ENCODE results near the gene ADAMTSL5.
A peak's percentile ranks its signal among the peaks of the same experiment; 100 is the strongest.
"Not testable (repeated sequence)": the region's sequence is repeated elsewhere in the genome, so short reads cannot be mapped to it uniquely, and the experiment has no call there.

ADAMTSL5 gene

GRCh38 chr19:1529430-1529816 is 16.6 kb upstream of the ADAMTSL5 start:
- DNase-seq: no peak

GRCh38 chr19:1528596-1529429 is 16.0 kb upstream of the ADAMTSL5 start:
- no peak for DNase-seq

DNA sequence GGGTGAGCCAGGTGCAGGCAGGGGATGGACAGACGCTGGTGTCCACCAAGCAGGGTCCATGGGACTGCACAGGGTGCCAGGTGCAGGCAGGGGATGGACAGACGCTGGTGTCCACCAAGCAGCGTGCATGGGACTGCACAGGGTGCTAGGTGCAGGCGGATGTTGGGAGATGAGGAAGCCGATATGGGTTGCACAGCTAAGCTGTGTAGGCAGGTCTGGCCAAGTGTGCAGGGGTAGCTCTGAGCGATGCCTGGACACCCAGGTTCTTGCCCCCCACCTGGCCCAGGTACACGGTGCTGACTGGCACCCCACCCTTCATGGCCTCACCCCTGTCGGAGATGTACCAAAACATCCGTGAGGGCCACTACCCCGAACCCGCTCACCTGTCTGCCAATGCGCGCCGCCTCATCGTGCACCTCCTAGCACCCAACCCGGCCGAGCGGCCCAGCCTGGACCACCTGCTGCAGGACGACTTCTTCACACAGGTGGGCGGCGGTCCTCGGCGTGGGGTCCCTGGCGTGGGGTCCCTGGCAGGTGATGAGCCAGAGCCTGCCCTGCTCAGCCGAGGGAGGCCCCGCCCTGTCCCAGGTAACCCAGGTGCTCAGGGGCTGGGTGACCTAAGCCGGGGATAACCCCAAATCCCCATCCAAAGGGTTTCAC is 15.0 kb upstream of the ADAMTSL5 start:
- DNase-seq: no peak

DNA sequence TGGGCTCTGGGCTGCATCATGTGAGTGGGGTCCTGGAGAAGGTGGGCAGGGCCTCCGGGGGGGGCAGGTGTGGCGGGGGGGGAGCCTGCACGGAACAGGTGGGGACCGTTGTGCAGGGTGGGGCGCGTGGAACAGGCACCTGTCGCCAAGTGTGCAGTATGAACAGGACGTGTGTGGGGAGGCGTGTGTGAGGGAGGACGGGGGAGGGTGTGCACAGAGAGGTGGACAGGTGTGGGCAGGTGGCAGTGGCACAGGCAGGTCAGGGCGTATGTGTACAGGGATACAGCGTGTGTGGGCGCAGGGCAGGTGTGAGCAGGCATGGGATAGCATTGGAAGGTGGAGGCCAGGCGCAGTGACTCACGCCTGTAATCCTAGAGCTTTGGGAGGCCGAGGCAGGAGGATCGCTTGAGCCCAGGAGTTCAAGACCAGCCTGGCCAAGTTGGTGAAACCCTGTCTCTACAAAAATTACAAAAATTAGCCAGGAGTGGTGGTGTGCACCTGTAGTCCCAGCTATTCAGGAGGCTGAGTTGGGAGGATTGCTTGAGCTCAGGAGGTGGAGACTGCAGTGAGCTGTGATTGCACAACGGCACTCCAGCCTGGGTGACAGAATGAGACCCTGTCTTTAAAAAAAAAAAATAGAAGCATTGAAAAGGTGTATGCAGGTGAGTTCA is 14.3 kb upstream of the ADAMTSL5 start:
- DNase-seq: no peak

GRCh38 chr19:1526066-1526778 is 13.4 kb upstream of the ADAMTSL5 start:
- no peak for DNase-seq

DNA sequence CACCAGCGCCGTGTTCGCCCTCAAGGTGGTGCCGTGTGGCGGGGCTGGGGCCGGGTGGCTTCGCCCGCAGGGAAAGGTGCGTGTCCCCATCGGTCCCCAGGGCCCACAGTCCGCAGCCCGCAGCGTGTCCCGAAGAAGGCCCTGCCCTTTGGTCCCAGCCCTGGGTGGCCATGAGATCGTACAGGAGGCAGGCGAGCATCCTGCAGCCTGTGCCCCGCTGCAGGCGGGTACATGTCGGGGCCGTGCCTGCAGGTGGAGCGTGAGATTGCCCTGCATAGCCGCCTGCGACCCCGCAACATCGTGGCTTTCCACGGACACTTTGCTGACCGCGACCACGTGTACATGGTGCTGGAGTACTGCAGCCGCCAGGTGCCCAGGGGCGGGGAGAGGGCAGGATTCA is 12.5 kb upstream of the ADAMTSL5 start:
- DNase-seq: no peak

- DNase-seq: no peak
Observed at GRCh38 chr19:1524972-1525325, 12.1 kb upstream of the ADAMTSL5 start.

DNA sequence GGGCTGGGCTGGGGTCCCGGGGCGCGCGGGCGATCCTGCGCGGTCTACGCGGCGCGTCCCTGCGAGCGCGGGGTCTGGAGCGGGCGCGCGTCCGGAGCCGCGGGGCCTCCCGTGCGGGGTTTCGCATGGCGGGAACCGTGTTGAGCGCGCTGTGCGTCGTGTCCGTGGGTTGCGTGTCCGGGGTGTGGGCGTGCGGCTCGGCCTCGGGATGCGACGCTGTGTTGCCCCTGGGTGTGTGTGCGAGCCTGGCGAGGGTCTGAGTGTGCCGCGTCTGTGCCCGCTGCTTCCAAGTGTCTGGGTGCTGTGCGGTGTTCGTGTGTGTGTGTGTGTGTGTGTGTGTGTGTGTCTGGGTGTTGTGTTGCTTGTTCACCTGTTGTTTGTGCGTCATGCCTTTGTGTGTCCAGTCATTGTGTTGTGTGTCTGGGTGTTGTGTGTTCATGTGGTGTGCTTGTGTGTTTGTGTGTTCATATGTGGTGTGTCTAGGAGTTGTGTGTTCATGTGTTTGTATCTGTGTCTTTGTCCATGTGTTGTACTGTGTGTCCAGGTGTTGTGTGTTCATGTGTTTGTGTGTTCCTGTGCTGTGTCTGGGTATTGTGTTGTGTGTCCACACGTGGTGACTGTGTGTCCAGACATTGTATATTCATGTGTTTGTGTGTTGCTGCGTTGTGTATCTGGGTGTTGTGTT is 11.6 kb upstream of the ADAMTSL5 start:
- DNase-seq: no peak

- DNase-seq: no peak
Observed at GRCh38 chr19:1523412-1524286, 10.8 kb upstream of the ADAMTSL5 start, which contains the start of gene PLK5. PLK5 (plus strand) TSS chr19:1524077; CDS start chr19:1526997, 2,920 bp downstream.

- no peak for DNase-seq
Observed at GRCh38 chr19:1522838-1523237, 10.0 kb upstream of the ADAMTSL5 start.

DNA sequence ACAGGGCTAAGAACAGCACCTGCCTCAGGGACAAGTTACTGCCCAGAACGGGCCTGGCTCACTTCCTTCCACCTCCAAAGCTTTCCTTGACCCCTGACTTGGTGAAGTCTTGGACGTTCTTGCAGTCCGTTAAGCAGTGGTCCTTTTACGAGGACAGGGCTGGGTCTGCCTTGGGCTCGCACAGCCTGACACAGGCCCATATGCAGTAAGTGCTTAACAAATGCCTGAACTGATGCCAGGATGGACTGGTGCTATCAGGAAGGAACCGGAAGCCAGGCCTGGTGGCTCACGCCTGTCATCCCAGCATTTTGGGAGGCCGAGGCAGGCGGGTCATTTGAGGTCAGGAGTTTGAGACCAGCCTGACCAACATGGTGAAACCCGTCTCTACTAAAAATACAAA is 9.2 kb upstream of the ADAMTSL5 start:
- no peak for DNase-seq

GRCh38 chr19:1521636-1522035 is 8.8 kb upstream of the ADAMTSL5 start:
- no peak for DNase-seq

GRCh38 chr19:1520203-1520780 is 7.5 kb upstream of the ADAMTSL5 start:
- DNase-seq: no peak

DNA sequence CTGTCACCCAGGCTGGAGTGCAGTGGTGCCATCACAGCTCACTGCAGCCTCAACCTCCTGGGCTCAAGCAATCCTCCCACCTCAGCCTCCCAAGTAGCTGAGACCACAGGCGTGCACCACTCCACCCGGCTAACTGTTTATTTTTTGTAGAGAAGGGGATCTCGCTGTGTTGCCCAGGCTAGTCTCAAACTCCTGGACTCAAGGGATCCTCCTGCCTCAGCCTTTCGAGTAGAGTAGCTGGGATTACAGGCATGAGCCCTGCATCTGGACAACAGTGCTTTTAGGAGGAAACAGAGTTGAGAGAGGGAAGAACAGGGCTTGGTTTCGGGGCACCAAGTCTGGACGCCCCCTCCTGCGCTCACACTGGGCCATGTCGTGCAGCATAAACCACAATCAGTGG is 7.0 kb upstream of the ADAMTSL5 start:
- not testable (repeated sequence) for DNase-seq

- DNase-seq: no peak
Observed at GRCh38 chr19:1518471-1518870, 5.7 kb upstream of the ADAMTSL5 start.

DNA sequence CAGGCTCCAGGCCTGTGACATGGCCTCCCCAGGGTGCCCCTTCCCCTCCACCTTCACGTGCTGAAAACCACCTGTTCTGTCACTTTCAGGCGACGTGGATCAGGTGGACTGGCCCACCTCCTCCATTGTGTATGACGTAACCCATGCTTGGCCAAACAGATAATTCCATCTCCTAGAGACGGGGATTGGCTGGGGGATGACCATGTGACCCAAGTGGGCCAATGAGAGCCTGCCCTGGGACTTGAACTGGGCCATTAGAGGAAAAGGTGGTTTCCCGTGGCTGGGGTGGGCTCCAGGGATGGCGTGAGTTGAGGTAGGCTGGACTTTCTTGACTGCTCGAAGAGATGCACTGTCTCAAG is 3.6 kb upstream of the ADAMTSL5 start:
- DNase-seq: no peak

GRCh38 chr19:1514986-1515721 is 2.3 kb upstream of the ADAMTSL5 start:
- DNase-seq: no peak

GRCh38 chr19:1514295-1514661 is 1.5 kb upstream of the ADAMTSL5 start:
- DNase-seq: no peak

DNA sequence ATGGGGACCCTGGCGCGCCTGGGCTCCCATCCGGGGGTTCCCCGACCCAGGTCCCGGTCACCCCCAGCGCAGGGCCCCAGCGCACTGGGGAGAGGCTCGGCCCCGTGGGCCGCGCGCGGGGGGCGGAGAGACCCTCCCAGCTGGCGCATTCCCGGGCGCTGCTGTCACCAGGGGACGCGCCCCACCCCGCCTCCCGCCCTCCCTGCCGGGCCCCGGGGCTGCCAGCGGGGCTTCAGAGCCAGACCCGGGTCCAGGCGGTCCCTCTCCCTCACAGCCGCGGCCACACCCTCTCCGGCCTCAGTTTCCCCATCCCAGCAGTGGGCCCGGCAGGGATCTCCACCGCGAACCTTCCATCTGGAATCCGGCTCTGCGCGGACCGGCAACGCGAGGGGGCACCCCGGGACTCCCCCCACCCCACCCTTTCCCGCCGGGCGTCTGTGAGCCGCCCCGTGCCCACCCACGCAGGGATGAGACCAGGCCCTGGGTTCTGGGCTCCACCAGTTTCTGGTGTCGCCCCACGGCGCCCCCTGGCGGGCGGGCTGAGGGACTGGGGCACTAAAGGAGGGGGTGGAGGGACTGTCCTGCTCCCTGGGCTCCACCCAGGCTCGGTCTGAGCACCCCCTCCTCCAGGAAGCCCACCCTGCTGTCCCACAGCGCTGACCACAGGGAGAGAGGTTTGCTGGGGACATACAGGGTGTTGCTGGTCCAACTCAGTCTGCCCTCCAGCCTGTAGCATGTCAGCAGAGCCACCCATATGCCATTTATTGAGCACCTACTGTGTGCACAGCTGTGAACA is 878 bp upstream of the ADAMTSL5 start:
- DNase-seq: peak; percentile 62
